Ovary (tissue), 9 donors: ENCODE data around the gene LYPD5. TPM values are rescaled to one million over a fixed set of nuclear protein-coding genes. Genes with fewer than 3 reads are reported as not detected.
"Not testable (repeated sequence)": the region's sequence is repeated elsewhere in the genome, so short reads cannot be mapped to it uniquely, and the experiment has no call there.

Experiments
- DNase-seq, 5 donors: peaks; one replicate each; pipeline ENCODE4 v3.0.0-alpha.2; 2019 to 2020
- H3K27ac ChIP-seq, 2 donors: fragments of 200-600 bp; one replicate each; pipeline versions ENCODE4 v1.5.1 to v1.8.0; 2019 to 2022
- H3K27me3 ChIP-seq: fragments of 200-600 bp; one replicate; pipeline ENCODE4 v1.8.0; 2022
- H3K36me3 ChIP-seq: fragments of 200-600 bp; sonication (generic); one replicate; pipeline ENCODE4 v1.5.1; 2019
- H3K4me1 ChIP-seq: one replicate; pipeline ENCODE4 v1.8.1; 2013; ENCODE audit warnings: mild to moderate bottlenecking, moderate library complexity; ENCODE audit not compliant: insufficient read depth
- H3K4me3 ChIP-seq: fragments of 200-600 bp; sonication (generic); one replicate; pipeline ENCODE4 v1.5.1; 2017
- H3K9me3 ChIP-seq, 2 donors: fragments of 200-600 bp in 1 of 2; sonication (generic) in 1 of 2; one replicate each; pipeline versions ENCODE4 v1.5.1 to v1.8.1; 2013 to 2019; ENCODE audit warnings: mild to moderate bottlenecking in 1 of 2, moderate library complexity in 1 of 2
- CTCF ChIP-seq, 3 donors: fragments of 450-650 bp in 2 of 3; fragments of 200-600 bp in 1 of 3; IDR thresholded peaks; one replicate each; pipeline versions ENCODE4 v1.5.1 to v1.8.0; 2016 to 2022; ENCODE audit warnings: antibody characterized with exemption in 3 of 3, mild to moderate bottlenecking in 1 of 3
- EP300 ChIP-seq: sonication (generic); formaldehyde crosslinking; IDR thresholded peaks from one replicate; pipeline ENCODE4 v1.6.1; 2017; ENCODE audit warnings: antibody characterized with exemption
- POLR2A ChIP-seq: fragments of 450-650 bp; IDR thresholded peaks from one replicate; pipeline ENCODE4 v1.6.1; 2017; ENCODE audit warnings: antibody characterized with exemption, mild to moderate bottlenecking, moderate library complexity
- WGBS, 3 donors: extraction: QIAGEN DNeasy Blood & Tissue Kit in 1 of 3; methylation state at CpG; one replicate each; pipeline versions ENCODE4 v1.1.5 to v1.1.7; 2013 to 2017; 5-methylcytosine and 5-hydroxymethylcytosine counted together
- intact Hi-C, 4 donors: fragments of 100-400 bp; cut with DNase I; formaldehyde crosslinking; loops; one replicate each; pipeline versions ENCODE4 v1.11.0 to v1.15.1; 2022 to 2023
- polyA plus RNA-seq, 2 donors: library from polyadenylated mRNA; stranded (reverse); fragments of 200-250 nt in 1 of 2; fragments of 350-450 nt in 1 of 2; fragmentation: Illumina TruSeq in 1 of 2; extraction: RNeasy Lipid Tissue Mini Kit (QIAGEN cat#74804) in 1 of 2; gene quantifications; one replicate each; pipeline ENCODE4 v1.2.3, GENCODE V29; 2013 to 2014
- total RNA-seq, 7 donors: library from RNA; depleted of rRNA in 2 of 7; stranded (reverse); fragments of >200 nt in 2 of 7; fragmentation: NEBNext Ultra II Directional in 3 of 7; extraction: Animal tissue kit (Norgen Biotek cat#: 25700) in 3 of 7; gene quantifications; one replicate each; pipeline versions ENCODE4 v1.1.0 to v1.2.4, GENCODE V29; 2016 to 2023
- donor health status: DM: no; HTN: no; CAD: no; lungs with moderate emphysema.
- donor health status: DM: no; HTN: no; CAD: no.
- donor health status: Bipolar disorder and iron deficiency.
- donor health status: DM: yes; HTN: yes; CAD: no.
- donor health status: DM: no; HTN: no; CAD: no.
- donor health status: DM: yes; HTN: yes; CAD: no.

Gene LYPD5
- total and polyA plus RNA-seq, 9 donors: 0.25 to 1.9 (median 0.79) TPM

DNA sequence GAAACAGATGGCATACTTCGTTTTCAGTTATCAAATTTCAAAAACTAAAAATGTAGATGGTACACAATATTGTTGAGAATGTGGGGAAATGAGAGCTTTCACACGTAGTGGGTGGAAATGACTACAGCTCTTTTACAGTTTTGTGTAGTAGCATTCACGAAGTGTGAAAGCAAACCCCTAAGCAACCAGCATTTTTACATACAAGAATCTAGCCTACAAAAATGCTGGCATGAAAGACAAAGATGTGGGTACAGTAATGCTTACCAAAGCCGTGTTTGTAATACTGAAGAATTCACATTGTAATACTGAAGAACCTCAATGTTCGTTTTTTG, 18.6 kb upstream of the LYPD5 start:
- Histone ChIP-seq H3K27me3 (no peaks in the 10 kb centered on the region), H3K36me3 (no peaks in the 10 kb centered on the region), H3K9me3 (peaks cover 0 to 4% of the 10 kb centered on the region in 2 donors), H3K27ac (no peak overlapping the region), H3K4me1 (no peaks in the 10 kb centered on the region), H3K4me3 (peak overlapping the region; percentile 22)
- 33 to 34% (median 34%) methylated on average over 5 of the region's 5 CpGs for WGBS, 3 donors
- no peak for DNase-seq
- no peak for TF ChIP-seq EP300
- no peak for TF ChIP-seq CTCF (IDR thresholded peaks at IDR 0.05)
- TF ChIP-seq POLR2A: no peak
- intact Hi-C loops: no loop called here

DNA sequence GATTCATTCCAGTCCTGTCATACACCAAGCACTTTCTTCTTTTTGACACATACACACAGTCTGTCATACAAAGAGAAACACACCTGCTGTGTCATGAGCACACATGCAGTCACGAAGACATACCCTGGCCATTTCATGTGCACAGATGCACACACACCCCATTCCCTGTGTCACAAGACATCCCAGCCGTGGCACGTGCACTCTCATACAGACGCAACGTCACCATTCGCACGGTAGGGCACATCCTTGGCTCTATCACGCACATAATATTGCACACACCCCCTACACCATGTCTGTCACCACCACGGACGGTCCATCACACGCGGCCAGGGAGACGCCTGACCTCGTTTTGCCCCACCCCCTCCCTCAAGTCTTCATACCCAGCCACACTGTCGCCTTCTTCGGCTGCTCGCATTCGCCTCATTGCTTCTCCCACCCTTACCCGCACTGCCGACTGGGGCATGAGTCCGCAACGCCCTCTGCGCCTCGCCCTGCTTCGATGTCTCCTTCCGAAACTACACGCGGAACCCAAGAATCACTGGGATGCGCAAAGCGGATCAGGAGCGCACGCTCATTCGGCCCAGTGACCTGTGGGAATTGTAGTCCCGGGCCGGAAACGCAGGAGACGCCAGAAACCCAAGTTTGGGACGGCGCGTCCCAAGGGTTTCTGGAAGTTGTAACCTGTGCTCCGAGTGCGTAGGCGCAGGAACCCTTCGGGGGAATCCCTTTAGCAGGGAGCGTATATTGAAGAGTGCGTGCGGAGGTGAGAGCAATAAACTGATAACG, 18.0 kb upstream of the LYPD5 start:
- peaks cover 0 to 4% of the 10 kb centered on the region in 2 donors for H3K9me3 ChIP-seq
- DNase-seq: no peak
- no peaks in the 10 kb centered on the region for H3K36me3 ChIP-seq
- H3K4me1 ChIP-seq: no peaks in the 10 kb centered on the region
- TF ChIP-seq CTCF (IDR thresholded peaks at IDR 0.05) (no peak), POLR2A (no peak), EP300 (no peak)
- WGBS, 3 donors: 11 to 15% (median 15%) methylated on average over 48 of the region's 48 CpGs
- H3K27me3 ChIP-seq: no peaks in the 10 kb centered on the region
- intact Hi-C loops: no loop called here
- H3K4me3 ChIP-seq: peak overlapping the region; percentile 22
- no peak overlapping the region for H3K27ac ChIP-seq

DNA sequence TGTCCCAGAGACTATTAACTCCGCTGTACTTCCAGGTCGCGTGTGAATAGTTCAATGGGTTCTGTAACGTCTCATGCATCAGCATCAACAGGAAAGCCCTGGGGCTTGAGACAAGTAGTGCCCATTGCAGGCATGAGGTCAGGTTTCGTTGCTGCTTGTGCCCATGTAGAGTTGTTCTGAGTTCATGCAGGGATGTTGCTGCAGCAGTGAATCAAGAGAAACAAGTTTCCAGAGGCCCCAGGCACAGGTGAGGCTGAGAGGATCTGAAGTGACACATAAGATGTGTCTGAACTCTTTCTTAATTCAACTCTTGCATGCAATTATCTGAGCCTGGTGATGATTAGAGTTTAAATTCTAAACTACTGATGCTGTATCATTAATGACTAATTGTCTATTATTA, 16.3 kb upstream of the LYPD5 start:
- Histone ChIP-seq H3K4me1 (no peaks in the 10 kb centered on the region), H3K36me3 (no peaks in the 10 kb centered on the region), H3K27ac (no peak overlapping the region), H3K9me3 (peaks cover 0 to 8% of the 10 kb centered on the region in 2 donors), H3K4me3 (no peak overlapping the region), H3K27me3 (no peaks in the 10 kb centered on the region)
- no peak for TF ChIP-seq CTCF (IDR thresholded peaks at IDR 0.05)
- no peak for TF ChIP-seq EP300
- TF ChIP-seq POLR2A: no peak
- 80 to 87% (median 83%) methylated on average over 5 of the region's 5 CpGs for WGBS, 3 donors
- no peak for DNase-seq
- intact Hi-C loops: no loop called here

DNA sequence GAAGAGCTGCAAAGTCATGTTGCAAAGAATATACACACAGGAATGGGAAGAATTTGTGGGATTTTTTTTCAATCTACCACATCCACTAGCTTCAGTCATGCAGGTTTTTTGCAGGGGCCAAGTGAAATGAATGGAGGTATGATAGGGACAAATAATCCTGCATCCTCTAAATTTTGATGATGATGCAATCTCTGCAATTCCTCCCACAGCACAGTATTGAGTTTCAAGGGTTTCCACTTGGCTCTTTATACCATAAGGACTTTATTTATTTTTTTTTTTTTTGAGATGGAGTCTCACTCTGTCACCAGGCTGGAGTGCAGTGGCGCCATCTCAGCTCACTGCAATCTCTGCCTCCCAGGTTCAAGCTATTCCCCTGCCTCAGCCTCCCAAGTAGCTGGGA, 15.2 kb upstream of the LYPD5 start:
- WGBS, 3 donors: 83 to 89% (median 87%) methylated on average over 1 of the region's 1 CpG
- H3K27ac ChIP-seq, H3K27me3 ChIP-seq, H3K36me3 ChIP-seq, DNase-seq, H3K4me1 ChIP-seq, intact Hi-C loops, H3K4me3 ChIP-seq, H3K9me3 ChIP-seq: not testable (repeated sequence)

DNA sequence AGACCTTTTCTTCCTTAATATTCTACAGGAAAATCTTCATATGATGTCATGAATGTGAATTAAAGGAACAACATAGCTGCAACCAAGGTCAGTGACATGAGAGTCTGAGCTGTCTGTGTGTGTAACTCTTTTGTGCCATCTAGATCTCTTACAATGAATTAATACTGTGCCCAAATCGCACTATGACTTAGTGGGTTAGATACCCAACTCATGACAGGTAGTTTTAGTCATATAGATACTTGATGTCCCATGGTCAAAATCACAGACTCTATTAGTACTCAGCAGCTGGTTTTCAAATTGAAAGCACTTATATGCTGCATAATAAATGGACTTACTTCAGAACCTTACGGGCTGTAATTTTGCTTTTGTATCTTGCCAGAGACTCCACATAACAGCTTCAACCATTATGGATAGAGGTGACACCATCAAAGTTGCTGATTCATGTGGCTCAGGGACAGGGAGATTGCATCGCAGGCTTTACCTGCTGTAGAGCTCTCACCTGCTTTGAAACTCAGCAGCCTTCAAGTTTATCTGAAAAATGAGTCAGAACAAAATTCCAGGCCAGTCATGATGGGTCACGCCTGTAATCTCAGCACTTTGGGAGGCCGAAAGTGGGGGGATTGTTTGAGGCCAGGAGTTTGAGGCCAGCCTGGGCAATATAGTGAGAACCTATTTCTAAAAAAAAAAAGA, 12.6 kb upstream of the LYPD5 start:
- intact Hi-C loops: no loop called here
- H3K36me3 ChIP-seq: no peaks in the 10 kb centered on the region
- no peak overlapping the region for H3K4me3 ChIP-seq
- 80 to 87% (median 84%) methylated on average over 5 of the region's 5 CpGs for WGBS, 3 donors
- no peak for TF ChIP-seq CTCF (IDR thresholded peaks at IDR 0.05)
- TF ChIP-seq POLR2A: no peak
- no peak for TF ChIP-seq EP300
- DNase-seq: no peak
- no peaks in the 10 kb centered on the region for H3K27me3 ChIP-seq
- no peak overlapping the region for H3K27ac ChIP-seq
- H3K9me3 ChIP-seq: peaks cover 0 to 3% of the 10 kb centered on the region in 2 donors
- H3K4me1 ChIP-seq: no peaks in the 10 kb centered on the region
